HG03565 (cell line): Measurements from ENCODE around the gene TRIM66.

Experiments
- ATAC-seq: cut with Tn5 transposase; IDR thresholded peaks from one replicate; pipeline ENCODE4 v1.9.1; 2021; ENCODE audit warnings: mild to moderate bottlenecking, moderate library complexity; ENCODE audit not compliant: unreplicated experiment

TRIM66 gene

DNA sequence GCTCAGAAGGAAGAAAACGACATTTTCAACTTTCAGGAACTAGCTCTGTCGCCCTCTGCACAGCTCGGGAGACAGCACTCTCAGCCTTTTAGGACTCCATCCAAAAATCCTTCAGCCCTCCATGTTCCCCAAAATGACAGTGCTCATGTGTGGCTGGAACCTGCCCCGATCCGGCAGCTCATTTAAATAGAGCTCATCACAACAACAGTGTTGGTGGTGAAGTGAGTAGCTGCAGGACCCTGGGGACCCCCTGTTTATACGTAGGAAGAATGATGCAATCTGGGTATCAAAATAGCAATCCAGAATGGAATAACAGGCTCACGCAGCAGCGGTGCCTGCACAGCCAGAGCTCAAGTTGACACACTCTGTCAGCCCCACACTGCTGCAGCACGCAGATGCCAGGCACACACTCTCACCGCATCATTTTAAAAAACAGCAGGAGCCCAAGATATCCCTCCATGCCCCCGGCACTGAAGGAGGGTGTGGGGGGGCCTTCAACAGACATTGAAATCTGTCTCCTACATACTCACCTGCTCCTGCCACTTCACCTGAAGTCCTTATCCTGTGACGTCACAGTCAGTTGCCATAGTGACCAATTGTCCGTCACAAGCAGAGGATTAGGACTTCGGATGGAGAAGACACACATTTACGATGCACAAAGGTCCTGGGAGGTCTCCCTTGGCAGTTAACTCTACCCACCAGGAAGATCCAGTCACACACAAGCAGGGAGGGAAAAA is 24.0 kb downstream of the TRIM66 start:
- no peak for ATAC-seq

DNA sequence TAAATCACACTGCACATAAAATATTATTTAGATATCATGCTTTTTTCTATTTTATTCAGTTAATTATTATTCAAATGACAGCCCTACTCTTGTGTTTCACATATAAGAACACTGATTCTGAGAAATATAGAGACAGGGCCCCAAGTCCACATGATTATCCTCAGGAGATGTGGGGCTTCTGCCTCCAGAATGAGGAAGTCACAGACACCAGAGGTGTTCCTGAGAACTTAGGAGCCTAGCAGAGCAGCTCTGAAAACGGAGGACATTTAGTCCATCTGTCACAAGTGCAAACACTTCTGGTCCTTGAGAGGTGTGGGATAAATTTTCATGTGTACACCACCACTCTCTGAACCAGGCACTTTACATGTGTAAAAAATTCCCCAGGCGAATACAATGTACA is 26.2 kb downstream of the TRIM66 start:
- no peak for ATAC-seq

DNA sequence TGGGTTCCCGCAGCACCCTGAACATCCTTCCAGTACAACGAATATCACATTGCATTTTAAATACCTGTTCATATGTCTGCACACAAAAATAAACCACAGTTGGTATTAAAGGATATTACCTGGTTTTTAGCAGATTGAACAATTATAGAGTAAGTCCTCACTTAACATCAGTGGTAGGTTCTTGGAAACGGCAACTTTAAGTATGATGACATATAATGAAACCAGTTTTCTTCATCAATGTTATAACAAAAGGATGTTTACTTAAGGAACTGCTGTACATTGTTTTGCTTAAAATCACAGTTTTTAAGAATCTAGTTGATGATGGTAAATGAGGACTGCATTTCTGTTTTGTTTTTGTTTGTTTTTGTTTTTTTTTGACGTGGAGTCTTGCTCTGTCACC is 28.0 kb downstream of the TRIM66 start:
- no peak for ATAC-seq

DNA sequence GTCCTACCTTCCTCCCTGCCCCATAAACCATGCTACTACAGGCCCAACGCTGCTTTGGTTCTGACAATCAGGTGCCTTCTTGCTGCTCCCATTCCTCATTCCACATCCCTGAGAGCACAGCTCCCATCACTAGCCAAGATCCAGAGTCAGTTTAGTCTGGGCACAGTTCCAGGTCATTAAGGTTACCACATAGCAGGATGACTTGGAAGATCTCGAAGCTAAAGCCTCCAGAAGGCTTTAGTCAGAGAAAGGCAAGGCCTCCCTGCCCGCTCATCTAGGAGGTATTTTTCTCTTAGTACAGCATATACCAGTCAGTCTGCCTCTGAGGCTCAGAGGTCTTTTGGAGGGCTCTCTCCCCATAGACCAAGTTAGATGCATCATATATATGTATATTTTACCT is 30.3 kb downstream of the TRIM66 start:
- no peak for ATAC-seq

DNA sequence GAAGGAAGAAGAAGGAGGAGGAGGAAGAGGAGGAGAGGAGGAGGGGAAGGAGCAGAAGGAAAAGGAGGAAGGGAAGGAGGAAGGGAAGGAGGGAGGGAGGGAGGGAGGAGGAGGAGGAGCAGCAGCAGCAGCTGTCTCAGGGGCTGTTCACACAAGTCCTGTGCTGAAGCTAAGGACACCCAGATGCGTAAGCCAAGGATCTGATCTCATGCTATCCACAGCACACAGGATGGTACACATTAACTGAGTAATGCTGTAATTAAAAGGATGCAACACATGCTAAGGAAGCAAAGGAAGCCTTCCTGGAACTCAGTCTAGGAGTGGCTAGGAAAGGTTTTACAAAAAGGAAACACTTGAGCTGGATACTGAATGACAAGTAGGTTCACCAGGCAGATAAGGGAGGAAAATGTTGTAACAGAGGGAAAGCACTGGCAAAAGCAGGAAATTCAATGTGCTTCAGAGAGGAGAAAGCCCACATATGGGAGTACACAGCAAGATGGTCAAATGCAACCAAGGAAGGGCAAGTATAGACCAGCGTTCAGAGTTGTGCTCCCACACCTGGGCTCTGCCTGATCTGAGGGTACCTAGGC is 32.0 kb downstream of the TRIM66 start:
- ATAC-seq = no peak

DNA sequence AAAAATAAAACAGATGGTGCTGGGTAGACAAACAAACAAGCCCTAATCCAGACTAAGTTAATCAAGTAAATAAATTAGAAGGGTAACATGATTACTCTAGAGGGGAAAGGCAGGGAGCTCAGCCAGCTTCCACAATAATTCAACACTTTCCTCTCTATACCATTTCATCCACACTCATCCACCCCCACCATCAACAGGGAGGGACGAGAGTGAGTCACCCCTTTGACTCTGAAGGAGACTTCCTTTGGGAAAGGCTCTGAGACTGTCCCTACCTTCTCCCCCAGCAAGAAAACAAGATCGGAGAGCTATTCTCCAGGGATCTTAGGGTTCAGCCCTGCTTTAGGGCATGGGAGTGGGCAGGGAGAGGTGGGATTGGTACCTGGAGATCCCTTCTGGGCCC is 33.1 kb downstream of the TRIM66 start:
- ATAC-seq = no peak

DNA sequence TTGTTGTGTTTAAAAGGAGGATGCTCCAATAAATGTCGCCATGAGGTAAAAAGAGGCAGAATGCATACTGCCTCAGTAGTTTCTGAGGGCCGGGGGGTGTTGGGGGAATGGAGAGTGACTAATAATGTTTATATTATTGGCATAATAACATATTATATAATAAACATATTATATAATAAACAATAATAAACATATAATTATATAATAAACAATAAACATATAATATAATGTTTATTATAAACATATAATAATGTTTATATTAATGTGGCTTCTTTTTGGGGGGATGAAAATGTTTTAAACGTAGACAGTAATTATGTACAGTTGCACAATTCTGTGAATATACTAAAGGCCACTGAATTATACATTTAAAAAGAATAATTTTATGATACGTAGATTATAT is 35.6 kb downstream of the TRIM66 start:
- no peak for ATAC-seq

DNA sequence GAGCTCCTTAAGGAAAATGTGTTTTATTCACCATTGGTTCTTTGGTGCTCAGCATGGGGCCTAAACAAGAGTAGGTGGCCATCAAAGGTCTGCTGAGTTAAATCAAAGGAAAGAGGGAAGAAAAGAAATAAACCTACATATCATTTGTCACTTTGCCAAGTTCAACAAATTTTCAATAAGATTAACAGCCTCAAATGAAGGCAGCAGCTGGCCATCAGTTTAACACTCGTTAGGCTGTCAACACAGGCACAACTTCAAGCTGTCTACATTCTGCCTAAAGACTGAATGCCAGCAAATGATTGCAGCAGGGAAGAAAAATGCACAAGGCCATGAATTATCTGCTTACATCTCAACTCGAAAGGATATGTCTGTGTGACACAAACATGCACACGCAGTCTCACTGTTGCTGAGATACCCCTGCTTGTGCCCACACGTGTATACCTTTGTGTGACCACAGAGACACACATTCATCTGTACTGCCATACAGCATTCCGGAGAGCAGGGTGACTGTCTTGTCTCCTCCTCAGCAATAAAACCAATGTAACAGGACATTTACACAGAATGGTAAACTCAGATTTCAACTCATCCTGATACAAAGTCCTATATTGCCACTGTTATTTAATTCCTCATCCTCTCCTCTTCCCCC is 40.1 kb downstream of the TRIM66 start:
- ATAC-seq = no peak

DNA sequence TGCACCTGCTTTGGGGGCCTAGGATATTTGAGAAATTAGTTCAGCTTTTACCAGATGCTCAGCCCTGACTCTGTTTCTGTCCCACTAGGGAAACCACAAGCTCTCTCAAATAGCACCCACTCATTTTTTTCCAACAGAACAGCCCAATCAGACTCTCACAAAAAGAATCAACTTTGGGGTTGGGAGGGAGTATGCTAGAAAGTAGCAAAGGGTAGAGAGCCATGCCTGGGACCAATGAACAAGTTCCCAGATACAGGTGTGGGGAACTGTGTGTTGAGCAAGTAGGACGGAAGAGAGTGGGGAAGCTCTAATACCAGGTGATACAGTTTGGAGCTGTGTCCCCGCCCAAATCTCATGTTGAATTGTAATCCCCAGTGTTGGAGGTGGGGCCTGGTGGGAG is 41.1 kb downstream of the TRIM66 start:
- ATAC-seq = no peak

DNA sequence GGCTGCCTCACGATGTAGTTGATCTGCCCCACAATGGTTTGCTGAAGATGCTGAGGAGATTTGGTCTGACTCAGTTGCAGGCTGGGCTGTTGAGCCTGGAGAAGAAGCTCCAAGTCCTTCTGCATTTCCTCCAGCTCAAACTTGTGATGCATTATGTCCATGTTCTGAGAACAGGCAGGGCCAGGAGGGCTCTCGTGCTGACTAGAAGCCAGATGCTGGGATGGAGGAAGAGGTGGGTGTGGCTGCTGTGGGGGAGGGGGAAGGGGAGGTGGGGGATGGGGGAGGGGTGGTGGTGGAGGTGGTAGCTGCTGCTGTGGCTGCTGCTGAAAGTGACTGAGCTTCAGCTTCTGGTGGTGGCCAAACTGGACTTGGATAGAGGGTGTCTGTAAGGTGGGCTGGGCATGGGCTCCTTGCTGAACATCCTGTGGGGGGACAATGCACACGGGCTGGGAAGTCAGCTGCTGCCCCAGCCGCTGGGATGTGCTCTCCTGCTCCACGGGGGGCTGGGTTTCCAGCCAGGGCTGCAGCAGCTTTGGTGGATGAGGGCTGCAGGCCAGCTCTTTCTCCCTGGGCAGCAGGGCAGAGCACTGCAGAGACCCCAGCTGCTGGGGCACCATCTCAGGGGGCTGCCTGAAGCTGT is 42.1 kb downstream of the TRIM66 start:
- no peak for ATAC-seq

DNA sequence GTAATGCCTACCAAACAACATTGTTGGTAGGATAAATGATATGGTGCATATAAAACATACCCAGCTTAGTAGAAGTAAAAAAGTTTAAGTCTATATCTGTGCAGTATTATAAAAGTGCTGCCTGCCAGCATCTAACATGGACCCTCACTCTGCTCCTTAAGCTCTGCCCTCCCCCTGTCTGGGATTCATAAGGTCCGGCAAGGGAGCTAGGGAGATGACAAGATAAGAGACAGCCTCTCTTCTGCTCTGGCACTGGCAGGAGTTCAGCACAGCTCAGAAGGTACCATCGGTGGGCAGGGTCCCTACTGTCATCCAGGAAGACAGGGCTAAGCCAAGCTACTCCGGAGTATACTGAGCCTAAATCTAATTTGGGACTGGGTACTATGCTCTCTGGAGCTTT is 42.8 kb downstream of the TRIM66 start:
- ATAC-seq = no peak

DNA sequence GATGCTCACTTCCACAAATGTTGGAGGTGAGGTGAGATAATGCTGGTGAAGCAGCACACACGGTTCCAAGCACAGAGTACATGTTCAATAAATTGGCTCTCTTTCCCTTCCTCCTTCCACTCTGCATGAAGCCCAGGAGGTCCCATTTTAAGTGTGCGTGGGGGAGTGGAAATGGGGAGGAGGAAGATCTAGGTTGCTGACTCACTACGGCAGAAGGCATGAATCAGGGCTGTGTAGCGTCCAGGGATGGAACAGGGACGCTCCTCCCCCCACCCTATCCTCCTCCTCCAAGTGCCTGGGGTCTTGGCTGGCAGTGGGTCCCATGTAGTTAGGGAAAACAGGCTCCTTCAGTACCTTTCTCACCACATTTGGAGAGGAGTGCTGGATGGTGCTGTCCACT is 44.2 kb downstream of the TRIM66 start:
- ATAC-seq = no peak

DNA sequence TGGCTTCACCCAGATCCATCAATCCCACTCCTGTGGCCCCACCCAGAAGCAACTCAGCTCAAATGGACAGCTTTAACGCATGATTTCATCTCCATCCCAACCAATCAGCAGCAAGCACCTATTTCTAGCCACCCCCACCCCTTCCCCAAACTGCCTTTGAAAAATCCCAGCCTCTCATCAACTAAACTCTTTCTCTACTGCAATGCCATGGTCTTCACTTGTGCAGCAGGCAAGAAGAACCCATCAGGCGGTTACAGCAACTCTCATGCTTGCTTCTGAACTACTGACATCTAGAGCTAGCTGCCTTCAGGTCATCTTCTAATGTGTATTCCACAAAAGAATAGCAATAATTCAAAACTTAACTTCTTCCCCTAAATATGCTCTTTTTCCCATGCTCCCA is 46.3 kb downstream of the TRIM66 start:
- no peak for ATAC-seq

DNA sequence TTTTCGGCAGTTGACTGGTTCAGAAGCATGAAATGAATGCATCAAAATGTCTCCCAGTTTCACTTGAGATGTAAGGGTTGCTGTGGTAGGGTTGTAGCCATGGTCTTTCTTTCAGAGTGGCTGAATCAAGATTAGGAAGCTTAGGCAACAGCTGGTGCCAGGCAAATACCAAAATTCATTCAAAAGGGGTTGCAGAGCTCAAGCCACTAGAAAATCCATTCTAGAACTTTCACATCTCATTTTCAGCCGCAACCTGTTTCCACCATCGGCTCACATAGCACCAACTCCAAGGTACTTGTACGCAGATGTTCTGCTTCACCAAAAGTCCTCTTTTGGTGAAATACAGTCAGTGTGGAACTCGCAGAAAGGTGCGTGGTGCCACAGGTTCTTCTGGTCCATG is 48.0 kb downstream of the TRIM66 start:
- ATAC-seq = no peak

DNA sequence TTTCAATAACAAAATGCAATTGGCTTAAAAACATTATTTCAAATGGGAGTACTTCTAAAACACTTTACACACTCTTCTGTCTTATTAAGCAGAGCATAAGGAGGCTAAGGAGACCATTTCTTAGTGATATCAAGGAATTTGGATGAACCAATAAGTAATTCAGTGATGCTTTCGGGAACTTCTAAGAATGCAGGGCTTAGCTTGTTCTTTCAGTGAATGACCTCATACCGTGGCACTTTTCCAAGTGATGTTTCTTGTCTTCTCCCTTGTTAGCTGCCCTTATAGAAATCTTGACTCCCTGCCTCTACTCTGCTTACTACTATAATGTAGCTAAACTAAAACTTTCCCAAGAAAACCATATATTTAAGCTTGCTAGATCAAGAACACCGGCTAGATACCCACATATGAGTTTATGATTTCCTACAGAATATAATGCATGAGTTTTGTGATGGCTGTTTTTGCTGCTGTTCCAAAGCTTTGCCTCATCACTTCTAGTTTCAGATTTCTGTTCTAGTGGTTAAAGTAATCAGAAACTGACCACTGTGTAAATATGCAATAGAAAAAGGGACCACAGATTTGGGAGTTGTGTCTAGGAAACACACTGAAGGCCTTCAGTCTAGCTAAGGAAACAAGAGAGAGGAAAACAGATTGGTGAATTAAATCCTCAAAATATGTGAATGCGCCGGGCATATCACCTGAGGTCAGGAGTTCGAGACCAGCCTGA is 50.9 kb downstream of the TRIM66 start:
- no peak for ATAC-seq

DNA sequence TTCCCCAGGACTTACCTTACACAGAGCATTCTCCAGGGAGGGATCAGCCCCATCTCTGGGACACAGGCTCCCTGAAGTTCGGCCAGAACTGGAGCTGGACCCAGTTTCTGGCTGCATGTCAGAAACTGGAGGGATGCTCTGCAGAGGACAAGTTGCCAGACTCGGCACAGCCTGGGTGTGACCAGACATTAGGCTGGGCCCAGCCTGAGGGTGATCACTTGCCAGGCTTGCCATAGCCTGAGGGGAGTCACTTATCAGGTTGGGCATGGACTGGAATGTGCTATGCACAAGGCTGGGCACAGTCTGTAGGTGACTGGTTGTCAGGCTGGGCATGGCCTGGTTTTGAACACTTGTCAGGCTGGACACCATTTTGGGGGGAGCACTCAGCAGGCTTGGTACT is 57.8 kb downstream of the TRIM66 start:
- no peak for ATAC-seq

DNA sequence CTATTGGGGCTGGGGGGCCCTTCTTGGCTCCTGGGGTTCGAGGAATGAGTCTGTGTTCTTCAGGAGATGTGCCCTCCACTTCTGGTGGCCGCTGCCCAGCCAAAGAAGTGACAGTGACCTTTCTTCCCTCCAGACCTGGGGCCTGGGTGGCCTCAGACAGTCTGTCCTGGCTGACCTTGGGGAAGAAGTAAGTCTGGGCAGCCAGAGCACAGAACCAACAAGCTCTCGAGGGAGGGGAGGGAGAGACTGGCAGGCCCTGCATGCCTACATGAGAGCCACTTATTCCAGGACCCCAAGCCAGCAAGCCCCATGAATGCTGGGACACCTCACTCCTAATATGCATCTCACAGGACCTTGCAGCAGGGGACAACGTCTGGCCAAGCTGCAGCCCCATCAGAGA is 61.3 kb downstream of the TRIM66 start:
- no peak for ATAC-seq

DNA sequence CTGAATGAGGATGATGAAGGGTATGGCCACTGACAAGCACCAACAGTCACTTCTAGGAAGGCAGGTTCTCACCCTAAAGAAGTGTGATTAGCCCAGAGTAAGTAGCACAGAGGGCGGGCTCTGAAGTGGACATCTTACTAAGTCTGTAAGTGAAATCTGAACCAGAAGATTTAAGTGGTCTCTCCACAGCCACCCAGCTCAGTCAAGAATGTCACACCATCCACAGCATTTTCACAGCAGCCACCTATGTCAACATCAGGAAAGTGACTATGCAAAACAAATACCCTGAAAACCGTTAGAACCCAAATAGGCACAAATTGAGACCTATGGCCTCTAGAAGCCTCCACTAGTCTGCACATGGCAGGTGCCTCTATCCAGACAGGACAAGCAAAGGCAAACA is 65.4 kb downstream of the TRIM66 start:
- ATAC-seq = no peak

DNA sequence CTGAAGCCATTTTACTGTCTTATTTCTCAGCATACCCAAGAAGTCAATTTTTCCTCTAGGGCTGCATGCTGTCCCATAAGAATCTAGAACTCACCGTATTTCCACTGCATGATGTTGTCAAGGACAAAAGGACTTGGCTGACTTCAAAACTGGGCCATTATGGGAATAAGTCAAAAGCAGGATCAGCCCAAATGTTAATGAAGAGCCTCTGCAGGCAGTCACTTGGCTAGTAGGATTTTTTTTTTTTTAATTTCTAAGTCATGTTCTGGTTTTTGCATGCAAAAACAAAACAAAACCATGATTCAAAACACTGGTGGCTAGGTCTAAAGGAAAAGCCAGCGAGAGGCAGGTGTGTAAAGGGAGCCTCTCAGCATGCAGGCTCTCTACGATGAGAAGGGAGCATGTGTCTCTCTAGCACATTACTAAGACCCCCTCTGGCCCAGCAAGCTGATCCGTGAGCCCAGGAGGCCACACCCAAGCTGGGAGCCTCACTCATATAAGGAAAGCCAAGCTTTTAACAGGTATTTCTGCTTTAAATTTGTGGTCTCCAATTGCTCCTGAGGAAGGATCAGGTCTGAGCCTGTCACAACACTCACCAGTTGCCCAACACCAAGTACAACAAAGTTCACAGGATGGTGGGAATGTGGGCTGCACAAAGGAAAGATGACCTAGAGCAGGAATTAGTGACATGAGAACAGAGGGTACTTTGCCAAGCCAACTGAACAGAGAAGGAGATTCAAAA is 67.0 kb downstream of the TRIM66 start:
- ATAC-seq = no peak

DNA sequence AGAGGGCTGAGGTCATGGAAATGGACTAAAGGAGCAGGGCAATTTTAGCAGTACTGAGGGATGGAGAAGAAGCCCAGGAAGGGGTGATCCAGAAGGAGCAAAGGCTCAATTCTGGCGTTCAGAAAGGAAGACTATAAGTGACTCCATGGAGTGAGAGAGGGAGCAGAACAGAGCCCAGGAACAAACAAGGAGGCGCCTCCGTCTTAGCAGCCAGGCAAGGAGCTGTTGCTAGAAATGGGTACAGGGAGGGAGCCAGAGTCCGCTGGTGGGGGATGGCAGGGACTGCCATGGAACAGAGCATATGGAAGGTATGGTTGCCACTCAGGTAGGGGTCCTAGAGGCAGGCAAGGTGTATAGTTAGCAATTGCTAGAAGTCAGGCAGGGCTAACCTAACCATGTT is 68.0 kb downstream of the TRIM66 start:
- no peak for ATAC-seq

DNA sequence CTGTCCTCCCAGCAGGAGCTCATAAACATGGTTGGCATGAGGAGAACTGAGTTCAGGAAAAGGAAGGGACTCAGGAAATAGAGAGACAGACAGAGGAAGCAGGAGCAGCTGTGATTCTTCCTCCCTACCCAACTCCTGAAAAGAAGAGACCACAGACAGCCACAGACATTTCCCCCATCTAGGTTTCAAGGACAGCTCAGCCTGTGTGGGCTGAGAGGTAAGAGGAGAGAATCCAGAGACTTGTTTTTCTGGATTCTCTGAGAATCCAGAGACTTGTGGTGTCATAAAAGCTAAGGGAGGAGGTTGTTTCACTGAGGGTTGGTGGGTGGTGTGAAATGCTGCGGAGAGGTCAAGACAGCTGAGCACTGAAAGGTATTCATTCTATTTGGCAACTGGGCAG is 69.4 kb downstream of the TRIM66 start:
- ATAC-seq = no peak
